Osteocyte (in vitro differentiated cells): ENCODE measurements around the gene BHLHE40. TPM values are rescaled to one million over a fixed set of nuclear protein-coding genes. Genes with fewer than 3 reads are reported as not detected.

ENCODE experiments used
- DNase-seq: peaks from one replicate; pipeline ENCODE4 v3.0.0; 2021; ENCODE audit warnings: mixed read lengths; ENCODE audit not compliant: unreplicated experiment; ENCODE audit errors: extremely low spot score
- H3K27ac Mint-ChIP-seq: one replicate; pipeline ENCODE4 v1.8.0; 2021; ENCODE audit warnings: mild to moderate bottlenecking, mixed read lengths; ENCODE audit not compliant: unreplicated experiment
- H3K27me3 Mint-ChIP-seq: one replicate; pipeline ENCODE4 v1.8.0; 2021; ENCODE audit warnings: mixed read lengths; ENCODE audit not compliant: unreplicated experiment
- H3K36me3 Mint-ChIP-seq: one replicate; pipeline ENCODE4 v1.8.0; 2021; ENCODE audit warnings: mixed read lengths; ENCODE audit not compliant: unreplicated experiment
- H3K4me1 Mint-ChIP-seq: one replicate; pipeline ENCODE4 v1.8.0; 2021; ENCODE audit warnings: mixed read lengths; ENCODE audit not compliant: unreplicated experiment
- H3K4me3 Mint-ChIP-seq: one replicate; pipeline ENCODE4 v1.8.0; 2021; ENCODE audit warnings: mild to moderate bottlenecking, moderate library complexity, mixed read lengths; ENCODE audit not compliant: unreplicated experiment
- H3K9me3 Mint-ChIP-seq: one replicate; pipeline ENCODE4 v1.8.0; 2021; ENCODE audit warnings: mixed read lengths; ENCODE audit not compliant: unreplicated experiment
- CTCF ChIP-seq: fragments of 200-600 bp; sonication (generic); IDR thresholded peaks from 2 replicates; pipeline ENCODE4 v1.5.0; 2021; ENCODE audit warnings: antibody characterized with exemption, mild to moderate bottlenecking, moderate library complexity
- total RNA-seq: library from RNA; stranded (reverse); gene quantifications from 2 replicates; pipeline ENCODE4 v1.2.1, GENCODE V29; 2021

Gene BHLHE40
- total RNA-seq, 1 donor from 2014 or later: 34.1 TPM

DNA sequence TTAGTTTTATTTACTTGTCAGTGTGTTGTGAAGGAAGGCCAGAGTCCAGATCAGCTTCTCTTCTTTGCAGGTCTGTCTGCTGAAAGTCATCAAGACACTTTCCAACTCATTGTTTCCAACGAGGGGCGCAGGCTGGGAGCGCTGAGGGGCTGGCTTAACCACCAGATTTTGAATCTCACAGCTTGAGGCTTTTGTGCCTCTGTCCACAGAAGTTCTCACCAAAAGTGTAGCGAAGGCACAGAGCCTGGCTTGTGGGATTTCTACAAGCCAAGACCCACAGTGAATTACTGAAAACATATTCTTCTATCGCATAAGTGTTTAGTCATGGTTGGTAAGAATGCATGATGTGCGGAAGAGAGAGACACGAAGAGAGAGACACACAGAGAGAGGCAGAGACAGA lies 35.2 kb downstream of the BHLHE40 start:
- no peaks in the 10 kb centered on the region for H3K27me3 Mint-ChIP-seq
- H3K36me3 Mint-ChIP-seq: no peaks in the 10 kb centered on the region
- DNase-seq: no peak
- no peak for TF ChIP-seq CTCF
- peaks cover 24% of the 10 kb centered on the region for H3K4me1 Mint-ChIP-seq
- H3K27ac Mint-ChIP-seq: no peak overlapping the region
- H3K9me3 Mint-ChIP-seq: no peaks in the 10 kb centered on the region
- H3K4me3 Mint-ChIP-seq: no peak overlapping the region

DNA sequence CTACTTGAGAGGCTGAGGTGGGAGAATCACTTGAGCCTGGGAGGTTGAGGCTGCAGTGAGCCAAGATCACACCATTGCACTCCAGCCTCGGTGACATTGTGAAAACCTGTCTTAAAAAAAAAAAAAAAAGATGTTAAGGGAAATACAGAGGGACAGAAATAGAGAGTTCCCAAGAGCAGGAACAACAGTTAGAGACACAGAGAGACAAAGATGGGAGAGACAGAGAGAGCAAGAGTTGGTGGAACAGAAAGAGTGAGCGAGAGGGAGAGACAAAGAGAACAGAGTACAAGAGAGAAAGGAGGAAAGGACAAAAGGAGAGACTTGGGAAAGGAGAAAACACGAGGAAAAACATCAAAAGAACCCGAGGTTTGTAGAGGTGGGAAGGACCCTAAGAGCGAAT lies 35.8 kb downstream of the BHLHE40 start:
- Mint-ChIP-seq H3K36me3 (no peaks in the 10 kb centered on the region), H3K9me3 (no peaks in the 10 kb centered on the region), H3K27me3 (no peaks in the 10 kb centered on the region), H3K27ac (no peak overlapping the region), H3K4me3 (no peak overlapping the region), H3K4me1 (peaks cover 24% of the 10 kb centered on the region)
- DNase-seq: no peak
- TF ChIP-seq CTCF: no peak

GRCh38 chr3:5016211-5017161 lies 37.2 kb downstream of the BHLHE40 start:
- no peaks in the 10 kb centered on the region for H3K36me3 Mint-ChIP-seq
- no peak for TF ChIP-seq CTCF
- no peaks in the 10 kb centered on the region for H3K27me3 Mint-ChIP-seq
- peaks cover 25% of the 10 kb centered on the region for H3K4me1 Mint-ChIP-seq
- H3K27ac Mint-ChIP-seq: no peak overlapping the region
- no peak overlapping the region for H3K4me3 Mint-ChIP-seq
- H3K9me3 Mint-ChIP-seq: no peaks in the 10 kb centered on the region
- DNase-seq: no peak

DNA sequence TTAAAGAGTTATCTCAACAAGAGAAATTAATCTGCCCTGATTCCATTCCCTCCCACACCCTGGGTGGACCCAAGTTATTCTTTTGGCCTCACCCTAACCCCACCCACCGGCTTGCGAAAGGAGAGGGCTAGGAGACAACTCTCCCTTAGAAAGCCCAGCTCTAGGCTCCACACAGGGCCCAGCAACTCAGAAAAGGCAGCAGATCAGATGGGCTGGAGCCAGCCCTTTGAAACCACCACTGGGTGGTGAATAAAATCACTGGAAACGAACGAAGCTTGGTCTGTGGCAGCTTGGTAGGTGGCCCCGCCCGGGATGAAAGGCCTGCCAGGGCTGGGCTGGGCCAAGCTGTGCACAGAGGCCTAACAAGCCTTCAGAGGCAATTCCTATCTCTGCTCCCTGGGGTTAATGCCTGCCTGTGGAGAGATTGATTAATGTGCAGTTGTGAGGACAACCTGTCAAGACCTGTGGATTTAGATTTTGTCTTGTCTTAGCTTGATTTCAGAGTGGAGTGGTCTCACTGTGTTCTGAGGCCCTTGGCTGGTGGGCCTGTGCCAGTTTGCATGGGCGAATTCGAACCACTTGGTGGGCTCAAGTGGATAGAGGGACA lies 38.8 kb downstream of the BHLHE40 start:
- H3K9me3 Mint-ChIP-seq: no peaks in the 10 kb centered on the region
- no peak overlapping the region for H3K27ac Mint-ChIP-seq
- no peaks in the 10 kb centered on the region for H3K27me3 Mint-ChIP-seq
- H3K4me3 Mint-ChIP-seq: no peak overlapping the region
- no peaks in the 10 kb centered on the region for H3K36me3 Mint-ChIP-seq
- no peak for TF ChIP-seq CTCF
- no peak for DNase-seq
- H3K4me1 Mint-ChIP-seq: peaks cover 34% of the 10 kb centered on the region
